Kidney (tissue), 14 donors: Measurements from ENCODE around the gene PEX16. TPM values are rescaled to one million over a fixed set of nuclear protein-coding genes. Genes with fewer than 3 reads are reported as not detected.
A peak's percentile ranks its signal among the peaks of the same experiment; 100 is the strongest.

Experiments used
- DNase-seq, 5 donors: peaks; one replicate each; pipeline ENCODE4 v3.0.0-alpha.2; 2013 to 2020
- FAIRE-seq: peaks from 2 replicates; lab custom pipeline; 2012; peaks lifted over from hg19 to GRCh38; lab: Jason Lieb, UNC
- H3K27ac ChIP-seq, 2 donors: one replicate each; pipeline ENCODE4 v1.7.0; 2013; ENCODE audit warnings: low read depth in 2 of 2, low read length in 2 of 2, inconsistent platforms in 1 of 2
- H3K27me3 ChIP-seq: one replicate; pipeline ENCODE4 v1.7.1; 2013; ENCODE audit warnings: low read length, inconsistent platforms; ENCODE audit not compliant: control insufficient read depth, insufficient read depth
- H3K36me3 ChIP-seq, 3 donors: one replicate each; pipeline versions ENCODE4 v1.7.0 to v1.7.1; 2013; ENCODE audit warnings: low read length in 3 of 3, control low read depth in 1 of 3, inconsistent platforms in 1 of 3; ENCODE audit not compliant: insufficient read depth in 3 of 3, control insufficient read depth in 2 of 3
- H3K4me1 ChIP-seq, 3 donors: one replicate each; pipeline versions ENCODE4 v1.7.0 to v1.7.1; 2013; ENCODE audit warnings: low read length in 3 of 3, inconsistent platforms in 1 of 3, low read depth in 1 of 3; ENCODE audit not compliant: control insufficient read depth in 2 of 3, insufficient read depth in 2 of 3
- H3K4me3 ChIP-seq, 3 donors: one replicate each; pipeline versions ENCODE4 v1.7.0 to v1.8.1; 2013; ENCODE audit warnings: low read length in 3 of 3, control low read depth in 1 of 3, inconsistent platforms in 1 of 3
- H3K9ac ChIP-seq, 3 donors: one replicate each; pipeline versions ENCODE4 v1.7.0 to v1.7.1; 2013; ENCODE audit warnings: low read length in 3 of 3, control low read depth in 1 of 3, inconsistent platforms in 1 of 3
- H3K9me3 ChIP-seq, 3 donors: one replicate each; pipeline versions ENCODE4 v1.7.0 to v1.7.1; 2013; ENCODE audit warnings: low read length in 3 of 3, control low read depth in 1 of 3, inconsistent platforms in 1 of 3; ENCODE audit not compliant: control insufficient read depth in 2 of 3, insufficient read depth in 1 of 3
- intact Hi-C: fragments of 100-400 bp; cut with DNase I; formaldehyde crosslinking; loops from one replicate; pipeline ENCODE4 v1.11.1; 2022
- polyA plus RNA-seq: library from polyadenylated mRNA; stranded (reverse); fragments of 350-450 nt; fragmentation: Illumina TruSeq; extraction: RNeasy Lipid Tissue Mini Kit (QIAGEN cat#74804); gene quantifications from one replicate; pipeline ENCODE4 v1.2.3, GENCODE V29; 2014; ENCODE audit warnings: low read depth, low replicate concordance; ENCODE audit not compliant: insufficient read depth
- total RNA-seq: library from RNA; stranded (reverse); fragmentation: NEBNext Ultra II Directional; extraction: Animal tissue kit (Norgen Biotek cat#: 25700); gene quantifications from one replicate; pipeline ENCODE4 v1.2.1, GENCODE V29; 2021
- TF ChIP-seq, protein P1 (sequence below): IDR thresholded peaks from 3 replicates; pipeline ENCODE4 v1.5.1; 2012; ENCODE audit warnings: mild to moderate bottlenecking, moderate library complexity, borderline replicate concordance; ENCODE audit not compliant: insufficient read depth; ENCODE audit errors: extremely low read depth
- donor health status: control.
- donor health status: control.
- donor health status: control.
- donor health status: control.
- donor health status: control.
- donor health status: DM: yes; HTN: yes; CAD: no.
- donor health status: Normal renal cell carcinoma (clear cell type).

PEX16 gene
- total and polyA plus RNA-seq, 2 donors from 2014 or later, result 38.4 to 46.0 TPM

DNA sequence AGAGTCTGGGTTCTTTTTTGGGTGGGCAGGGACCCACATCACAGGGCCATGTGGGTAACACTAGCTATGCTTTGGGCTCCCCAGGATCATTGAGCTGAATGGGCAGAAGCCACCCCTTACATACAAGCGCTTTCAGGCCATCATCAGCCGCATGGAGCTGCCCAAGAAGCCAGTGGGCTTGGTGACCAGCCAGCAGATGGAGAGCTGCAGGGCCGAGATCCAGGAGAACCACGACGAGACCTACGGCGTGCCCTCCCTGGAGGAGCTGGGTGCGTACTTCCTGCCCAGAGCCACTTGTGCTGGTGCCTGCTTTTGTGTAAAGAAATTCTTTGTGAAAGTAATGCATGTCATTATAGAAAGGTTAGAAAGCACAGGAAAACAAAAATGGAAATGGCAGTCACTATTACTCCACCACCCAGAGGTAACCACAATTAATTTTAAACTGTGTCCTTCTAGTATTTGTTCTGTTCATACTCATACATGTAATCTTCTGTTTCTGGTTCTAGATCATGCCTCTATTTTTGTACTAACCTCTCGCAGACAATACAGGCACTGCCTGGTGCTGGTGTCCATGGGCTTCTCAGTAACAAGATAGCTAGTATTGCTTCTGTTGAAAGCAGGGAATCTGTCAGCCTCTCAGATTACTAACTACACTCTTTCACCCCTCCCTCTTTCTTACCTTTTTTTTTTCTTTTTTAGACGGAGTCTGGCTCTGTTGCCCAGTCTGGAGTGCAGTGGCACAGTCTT lies 56.7 kb downstream of the PEX16 start:
- DNase-seq (no peak), FAIRE-seq (no peak)
- Histone ChIP-seq H3K4me1 (peaks cover 7 to 40% (median 36%) of the 10 kb centered on the region in 3 donors), H3K9me3 (no peaks in the 10 kb centered on the region), H3K27me3 (no peaks in the 10 kb centered on the region), H3K36me3 (peaks cover 13 to 76% (median 39%) of the 10 kb centered on the region in 3 donors), H3K27ac (no peak overlapping the region), H3K9ac (no peak overlapping the region), H3K4me3 (no peak overlapping the region)
- intact Hi-C loops, result no loop called here
- TF ChIP-seq, protein P1, sequence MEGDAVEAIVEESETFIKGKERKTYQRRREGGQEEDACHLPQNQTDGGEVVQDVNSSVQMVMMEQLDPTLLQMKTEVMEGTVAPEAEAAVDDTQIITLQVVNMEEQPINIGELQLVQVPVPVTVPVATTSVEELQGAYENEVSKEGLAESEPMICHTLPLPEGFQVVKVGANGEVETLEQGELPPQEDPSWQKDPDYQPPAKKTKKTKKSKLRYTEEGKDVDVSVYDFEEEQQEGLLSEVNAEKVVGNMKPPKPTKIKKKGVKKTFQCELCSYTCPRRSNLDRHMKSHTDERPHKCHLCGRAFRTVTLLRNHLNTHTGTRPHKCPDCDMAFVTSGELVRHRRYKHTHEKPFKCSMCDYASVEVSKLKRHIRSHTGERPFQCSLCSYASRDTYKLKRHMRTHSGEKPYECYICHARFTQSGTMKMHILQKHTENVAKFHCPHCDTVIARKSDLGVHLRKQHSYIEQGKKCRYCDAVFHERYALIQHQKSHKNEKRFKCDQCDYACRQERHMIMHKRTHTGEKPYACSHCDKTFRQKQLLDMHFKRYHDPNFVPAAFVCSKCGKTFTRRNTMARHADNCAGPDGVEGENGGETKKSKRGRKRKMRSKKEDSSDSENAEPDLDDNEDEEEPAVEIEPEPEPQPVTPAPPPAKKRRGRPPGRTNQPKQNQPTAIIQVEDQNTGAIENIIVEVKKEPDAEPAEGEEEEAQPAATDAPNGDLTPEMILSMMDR, result no peak

DNA sequence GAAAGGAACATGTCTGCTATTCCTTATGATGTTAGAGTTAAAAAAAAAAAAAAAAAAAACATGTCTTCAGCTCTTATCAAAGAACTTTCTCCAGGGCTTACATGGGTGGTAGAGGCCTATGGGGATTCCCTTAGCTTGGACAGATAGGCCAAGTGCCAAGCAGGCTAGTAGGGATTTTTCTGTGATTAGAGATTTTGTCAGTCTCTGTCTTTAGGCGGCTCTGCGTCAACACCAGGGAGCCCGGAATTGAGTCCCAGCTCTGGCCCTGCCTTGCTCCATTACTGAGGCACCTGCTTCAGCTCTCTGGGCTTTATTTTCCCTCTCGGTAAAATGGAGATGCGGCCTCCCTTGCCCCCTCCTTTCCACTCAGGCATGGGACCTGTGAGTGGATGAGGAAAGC lies 57.3 kb downstream of the PEX16 start:
- H3K9ac ChIP-seq, result peak overlapping the region in 1 of 3 donors; percentile 66
- no peaks in the 10 kb centered on the region for H3K9me3 ChIP-seq
- peak overlapping the region; percentile 80 to 82 for H3K27ac ChIP-seq
- TF ChIP-seq, protein P1, result no peak
- intact Hi-C loops, result no loop called here
- FAIRE-seq, result no peak
- H3K4me3 ChIP-seq, result no peak overlapping the region
- no peaks in the 10 kb centered on the region for H3K27me3 ChIP-seq
- no peak for DNase-seq
- H3K36me3 ChIP-seq, result peaks cover 13 to 76% (median 33%) of the 10 kb centered on the region in 3 donors
- peaks cover 7 to 46% (median 41%) of the 10 kb centered on the region in 3 donors for H3K4me1 ChIP-seq

Other genes with a start within 250 kb of the PEX16 start
- 20.6 TPM for gene SLC35C1, start 112.7 kb downstream of the PEX16 start, total RNA-seq
- gene SLC35C1, start 112.7 kb downstream of the PEX16 start, polyA plus RNA-seq, result 5.7 TPM
- gene CRY2, start 70.4 kb downstream of the PEX16 start, total RNA-seq, result 44.5 TPM
- gene CRY2, start 70.4 kb downstream of the PEX16 start, polyA plus RNA-seq, result 20.7 TPM
- 15.7 TPM for gene MAPK8IP1, start 32.2 kb downstream of the PEX16 start, total RNA-seq
- gene MAPK8IP1, start 32.2 kb downstream of the PEX16 start, polyA plus RNA-seq, result 24.8 TPM
- 1.0 TPM for gene FREY1, start 10.6 kb downstream of the PEX16 start, total RNA-seq
- gene FREY1, start 10.6 kb downstream of the PEX16 start, polyA plus RNA-seq, result 0.99 TPM
- gene LARGE2, start 4.8 kb upstream of the PEX16 start, total RNA-seq, result 13.1 TPM
- 29.8 TPM for gene LARGE2, start 4.8 kb upstream of the PEX16 start, polyA plus RNA-seq
- gene PHF21A, start 203.6 kb upstream of the PEX16 start, total RNA-seq, result 48.2 TPM
- 9.6 TPM for gene PHF21A, start 203.6 kb upstream of the PEX16 start, polyA plus RNA-seq